Activated T-cell treated with anti-CD3 and anti-CD28 coated beads, Interleukin-2, amount 50 U/mL, for 24 hours (primary cell): ENCODE data around the gene TMCC2.
A peak's percentile ranks its signal among the peaks of the same experiment; 100 is the strongest.

ENCODE experiments used
- DNase-seq: peaks from one replicate; pipeline ENCODE4 v3.0.0-alpha.2; 2020
- H3K27ac Mint-ChIP-seq: 2 replicates; pipeline ENCODE4 v1.8.0; 2020; ENCODE audit warnings: mild to moderate bottlenecking, mixed read lengths
- H3K27me3 Mint-ChIP-seq: 2 replicates; pipeline ENCODE4 v1.8.0; 2020; ENCODE audit warnings: mixed read lengths
- H3K36me3 Mint-ChIP-seq: 2 replicates; pipeline ENCODE4 v1.8.0; 2020; ENCODE audit warnings: low read depth, mixed read lengths
- H3K4me1 Mint-ChIP-seq: 2 replicates; pipeline ENCODE4 v1.8.0; 2020; ENCODE audit warnings: low read depth, mixed read lengths
- H3K4me3 Mint-ChIP-seq: 2 replicates; pipeline ENCODE4 v1.8.0; 2020; ENCODE audit warnings: mild to moderate bottlenecking, moderate library complexity, mixed read lengths
- H3K9me3 Mint-ChIP-seq: 2 replicates; pipeline ENCODE4 v1.8.0; 2020; ENCODE audit warnings: mixed read lengths

The TMCC2 gene

GRCh38 chr1:205256951-205257625 lies 29.3 kb downstream of the TMCC2 start:
- DNase-seq, result no peak
- H3K27me3 Mint-ChIP-seq, result no peaks in the 10 kb centered on the region
- peaks cover 15% of the 10 kb centered on the region for H3K4me1 Mint-ChIP-seq
- H3K36me3 Mint-ChIP-seq, result no peaks in the 10 kb centered on the region
- no peaks in the 10 kb centered on the region for H3K9me3 Mint-ChIP-seq
- no peak overlapping the region for H3K4me3 Mint-ChIP-seq
- H3K27ac Mint-ChIP-seq, result no peak overlapping the region

- Mint-ChIP-seq H3K4me1 (peaks cover 21% of the 10 kb centered on the region), H3K36me3 (no peaks in the 10 kb centered on the region), H3K27me3 (no peaks in the 10 kb centered on the region), H3K4me3 (no peak overlapping the region), H3K27ac (no peak overlapping the region), H3K9me3 (no peaks in the 10 kb centered on the region)
- no peak for DNase-seq
These were observed 30.0 kb downstream of the TMCC2 start for GRCh38 chr1:205257735-205258134.

- Mint-ChIP-seq H3K36me3 (no peaks in the 10 kb centered on the region), H3K4me1 (peaks cover 25% of the 10 kb centered on the region), H3K27me3 (no peaks in the 10 kb centered on the region), H3K9me3 (no peaks in the 10 kb centered on the region), H3K4me3 (no peak overlapping the region), H3K27ac (no peak overlapping the region)
- DNase-seq, result no peak
These were observed 30.5 kb downstream of the TMCC2 start for GRCh38 chr1:205258261-205258691.

GRCh38 chr1:205258719-205259118 lies 31.0 kb downstream of the TMCC2 start:
- H3K27ac Mint-ChIP-seq, result no peak overlapping the region

GRCh38 chr1:205259324-205259832 lies 31.6 kb downstream of the TMCC2 start:
- peak overlapping the region; percentile 37 for H3K27ac Mint-ChIP-seq
- DNase-seq, result no peak
- H3K4me3 Mint-ChIP-seq, result no peak overlapping the region
- H3K36me3 Mint-ChIP-seq, result no peaks in the 10 kb centered on the region
- H3K27me3 Mint-ChIP-seq, result no peaks in the 10 kb centered on the region
- peaks cover 25% of the 10 kb centered on the region for H3K4me1 Mint-ChIP-seq
- H3K9me3 Mint-ChIP-seq, result no peaks in the 10 kb centered on the region

More at GRCh38 chr1:205258719-205259118, 31.0 kb downstream of the TMCC2 start:
- no peaks in the 10 kb centered on the region for H3K27me3 Mint-ChIP-seq
- no peak for DNase-seq
- no peaks in the 10 kb centered on the region for H3K9me3 Mint-ChIP-seq
- H3K36me3 Mint-ChIP-seq, result no peaks in the 10 kb centered on the region
- H3K4me1 Mint-ChIP-seq, result peaks cover 25% of the 10 kb centered on the region
- H3K4me3 Mint-ChIP-seq, result no peak overlapping the region

- Mint-ChIP-seq H3K27ac (no peak overlapping the region), H3K4me3 (no peak overlapping the region), H3K9me3 (no peaks in the 10 kb centered on the region), H3K27me3 (no peaks in the 10 kb centered on the region), H3K4me1 (peaks cover 25% of the 10 kb centered on the region), H3K36me3 (no peaks in the 10 kb centered on the region)
- DNase-seq, result no peak
These were observed 32.3 kb downstream of the TMCC2 start for GRCh38 chr1:205259998-205260397.

GRCh38 chr1:205260948-205261732 lies 33.4 kb downstream of the TMCC2 start:
- no peaks in the 10 kb centered on the region for H3K36me3 Mint-ChIP-seq
- DNase-seq, result no peak
- H3K27ac Mint-ChIP-seq, result no peak overlapping the region
- no peaks in the 10 kb centered on the region for H3K27me3 Mint-ChIP-seq
- no peak overlapping the region for H3K4me3 Mint-ChIP-seq
- peaks cover 23% of the 10 kb centered on the region for H3K4me1 Mint-ChIP-seq
- no peaks in the 10 kb centered on the region for H3K9me3 Mint-ChIP-seq

GRCh38 chr1:205261946-205262691 lies 34.4 kb downstream of the TMCC2 start:
- H3K4me3 Mint-ChIP-seq, result no peak overlapping the region
- DNase-seq, result no peak
- no peak overlapping the region for H3K27ac Mint-ChIP-seq
- H3K4me1 Mint-ChIP-seq, result peaks cover 23% of the 10 kb centered on the region
- H3K9me3 Mint-ChIP-seq, result no peaks in the 10 kb centered on the region
- no peaks in the 10 kb centered on the region for H3K27me3 Mint-ChIP-seq
- H3K36me3 Mint-ChIP-seq, result no peaks in the 10 kb centered on the region

- no peaks in the 10 kb centered on the region for H3K9me3 Mint-ChIP-seq
- H3K27ac Mint-ChIP-seq, result no peak overlapping the region
- no peaks in the 10 kb centered on the region for H3K36me3 Mint-ChIP-seq
- H3K4me1 Mint-ChIP-seq, result peaks cover 23% of the 10 kb centered on the region
- DNase-seq, result no peak
- no peak overlapping the region for H3K4me3 Mint-ChIP-seq
- no peaks in the 10 kb centered on the region for H3K27me3 Mint-ChIP-seq
These were observed 35.0 kb downstream of the TMCC2 start for GRCh38 chr1:205262731-205263171.

GRCh38 chr1:205263580-205264190 lies 35.9 kb downstream of the TMCC2 start:
- Mint-ChIP-seq H3K4me3 (no peak overlapping the region), H3K9me3 (no peaks in the 10 kb centered on the region), H3K27me3 (no peaks in the 10 kb centered on the region), H3K36me3 (no peaks in the 10 kb centered on the region), H3K27ac (no peak overlapping the region), H3K4me1 (peaks cover 23% of the 10 kb centered on the region)
- DNase-seq, result no peak

GRCh38 chr1:205266611-205267305 lies 39.0 kb downstream of the TMCC2 start:
- H3K9me3 Mint-ChIP-seq, result no peaks in the 10 kb centered on the region
- H3K4me1 Mint-ChIP-seq, result peaks cover 13% of the 10 kb centered on the region

GRCh38 chr1:205267306-205267902 lies 39.7 kb downstream of the TMCC2 start:
- no peaks in the 10 kb centered on the region for H3K9me3 Mint-ChIP-seq
- DNase-seq, result no peak
- no peaks in the 10 kb centered on the region for H3K27me3 Mint-ChIP-seq
- peaks cover 8% of the 10 kb centered on the region for H3K4me1 Mint-ChIP-seq
- peaks cover 14% of the 10 kb centered on the region for H3K36me3 Mint-ChIP-seq
- H3K4me3 Mint-ChIP-seq, result no peak overlapping the region
- H3K27ac Mint-ChIP-seq, result no peak overlapping the region

More at GRCh38 chr1:205266611-205267305, 39.0 kb downstream of the TMCC2 start:
- no peak overlapping the region for H3K27ac Mint-ChIP-seq
- H3K27me3 Mint-ChIP-seq, result no peaks in the 10 kb centered on the region
- no peak overlapping the region for H3K4me3 Mint-ChIP-seq
- DNase-seq, result no peak
- peaks cover 8% of the 10 kb centered on the region for H3K36me3 Mint-ChIP-seq

- H3K27ac Mint-ChIP-seq, result no peak overlapping the region
- H3K9me3 Mint-ChIP-seq, result no peaks in the 10 kb centered on the region
- DNase-seq, result no peak
- H3K4me3 Mint-ChIP-seq, result no peak overlapping the region
- peaks cover 7% of the 10 kb centered on the region for H3K4me1 Mint-ChIP-seq
- H3K27me3 Mint-ChIP-seq, result no peaks in the 10 kb centered on the region
- peaks cover 14% of the 10 kb centered on the region for H3K36me3 Mint-ChIP-seq
These were observed 41.3 kb downstream of the TMCC2 start for GRCh38 chr1:205268846-205269680.
